Vagina (tissue), 2 donors: Measurements from ENCODE around the gene STX1B. TPM values are rescaled to one million over a fixed set of nuclear protein-coding genes. Genes with fewer than 3 reads are reported as not detected.
A peak's percentile ranks its signal among the peaks of the same experiment; 100 is the strongest.

Source experiments
- DNase-seq, 2 donors: peaks; one replicate each; pipeline ENCODE4 v3.0.0-alpha.2; 2017; ENCODE audit errors: extremely low spot score in 2 of 2
- H3K27ac ChIP-seq: fragments of 200-600 bp; sonication (generic); one replicate; pipeline ENCODE4 v1.5.1; 2019
- H3K27me3 ChIP-seq: fragments of 200-600 bp; sonication (generic); one replicate; pipeline ENCODE4 v1.5.1; 2019
- H3K36me3 ChIP-seq, 2 donors: fragments of 200-600 bp; sonication (generic); one replicate each; pipeline ENCODE4 v1.5.1; 2017 to 2019
- H3K4me1 ChIP-seq: fragments of 200-600 bp; sonication (generic); one replicate; pipeline ENCODE4 v1.5.1; 2019
- H3K4me3 ChIP-seq, 2 donors: fragments of 200-600 bp; sonication (generic); 1 replicate in 1 of 2; 2 replicates in 1 of 2; pipeline ENCODE4 v1.5.1; 2016 to 2019
- H3K9me3 ChIP-seq: fragments of 200-600 bp; sonication (generic); one replicate; pipeline ENCODE4 v1.5.1; 2019
- CTCF ChIP-seq, 3 experiments: fragments of 450-650 bp in 2 of 3; fragments of 200-600 bp in 1 of 3; sonication (generic) in 1 of 3; IDR thresholded peaks; one replicate each; pipeline ENCODE4 v1.5.1; 2017 to 2019; ENCODE audit warnings: antibody characterized with exemption in 3 of 3, mild to moderate bottlenecking in 2 of 3, moderate library complexity in 2 of 3
- POLR2A ChIP-seq, 2 donors: fragments of 450-650 bp; IDR thresholded peaks; one replicate each; pipeline ENCODE4 v1.6.1; 2017; ENCODE audit warnings: antibody characterized with exemption in 2 of 2, mild to moderate bottlenecking in 2 of 2, moderate library complexity in 2 of 2
- POLR2AphosphoS5 ChIP-seq, 2 donors: sonication (generic); formaldehyde crosslinking; IDR thresholded peaks; one replicate each; pipeline ENCODE4 v1.9.0; 2017; ENCODE audit warnings: antibody characterized with exemption in 2 of 2, mild to moderate bottlenecking in 2 of 2, low read depth in 1 of 2; ENCODE audit not compliant: insufficient read depth in 1 of 2
- intact Hi-C: fragments of 100-400 bp; cut with DNase I; formaldehyde crosslinking; loops from one replicate; pipeline ENCODE4 v1.15.1; 2023
- total RNA-seq: library from RNA; depleted of rRNA; stranded (reverse); fragments of >200 nt; gene quantifications from one replicate; pipeline ENCODE4 v1.2.3, GENCODE V29; 2016

The STX1B gene
- total RNA-seq, 1 donor from 2014 or later: 4.7 TPM

GRCh38 chr16:30963925-30964511, 46.4 kb downstream of the STX1B start:
- H3K4me3 ChIP-seq: no peak overlapping the region
- H3K4me1 ChIP-seq: peaks cover 7% of the 10 kb centered on the region
- H3K9me3 ChIP-seq: no peaks in the 10 kb centered on the region
- no peak for TF ChIP-seq CTCF (IDR thresholded peaks at IDR 0.05)
- no peak for TF ChIP-seq POLR2AphosphoS5 (IDR thresholded peaks at IDR 0.05; ENCODE audit: insufficient read depth in 1 of 2, low read depth in 1 of 2)
- TF ChIP-seq POLR2A (IDR thresholded peaks at IDR 0.05): no peak
- H3K27me3 ChIP-seq: no peaks in the 10 kb centered on the region
- no peak for DNase-seq
- H3K27ac ChIP-seq: no peak overlapping the region
- intact Hi-C loops: no loop called here
- peaks cover 0 to 91% of the 10 kb centered on the region in 2 donors for H3K36me3 ChIP-seq

- H3K36me3 ChIP-seq: peaks cover 0 to 66% of the 10 kb centered on the region in 2 donors
- DNase-seq: no peak
- intact Hi-C loops: no loop called here
Measured at GRCh38 chr16:30961384-30961783, 49.1 kb downstream of the STX1B start.

GRCh38 chr16:30958175-30959079, 52.0 kb downstream of the STX1B start:
- Histone ChIP-seq H3K36me3 (peaks cover 0 to 36% of the 10 kb centered on the region in 2 donors), H3K4me1 (peaks cover 31% of the 10 kb centered on the region), H3K9me3 (no peaks in the 10 kb centered on the region), H3K27me3 (no peaks in the 10 kb centered on the region), H3K27ac (peak overlapping the region; percentile 97), H3K4me3 (peak overlapping the region; percentile 81 to 85)
- no peak for TF ChIP-seq POLR2AphosphoS5 (IDR thresholded peaks at IDR 0.05; ENCODE audit: insufficient read depth in 1 of 2, low read depth in 1 of 2)
- intact Hi-C loops: no loop called here
- no peak for DNase-seq

More at GRCh38 chr16:30961384-30961783, 49.1 kb downstream of the STX1B start:
- Histone ChIP-seq H3K27me3 (no peaks in the 10 kb centered on the region), H3K4me1 (peaks cover 21% of the 10 kb centered on the region), H3K9me3 (no peaks in the 10 kb centered on the region), H3K27ac (no peak overlapping the region), H3K4me3 (no peak overlapping the region)
- TF ChIP-seq POLR2AphosphoS5 (IDR thresholded peaks at IDR 0.05; ENCODE audit: insufficient read depth in 1 of 2, low read depth in 1 of 2): no peak
- TF ChIP-seq CTCF (IDR thresholded peaks at IDR 0.05): no peak
- no peak for TF ChIP-seq POLR2A (IDR thresholded peaks at IDR 0.05)

GRCh38 chr16:30957456-30958174, 52.8 kb downstream of the STX1B start, which contains the start of gene SETD1A:
TSS of gene SETD1A (plus strand) at chr16:30957754. CDS start at chr16:30958732, 978 bp downstream.
- Histone ChIP-seq H3K27ac (peak within 1 kb of the TSS; percentile 97), H3K9me3 (no peaks in the 10 kb centered on the region), H3K36me3 (peaks cover 0 to 28% of the 10 kb centered on the region in 2 donors), H3K4me3 (peak within 1 kb of the TSS; percentile 81 to 85), H3K4me1 (peaks cover 39% of the 10 kb centered on the region), H3K27me3 (no peaks in the 10 kb centered on the region)
- intact Hi-C loops: no loop called here
- peak in 1 of 2 donors; percentile 96 for DNase-seq
- TF ChIP-seq POLR2AphosphoS5 (IDR thresholded peaks at IDR 0.05; ENCODE audit: insufficient read depth in 1 of 2, low read depth in 1 of 2): peak; percentile 53 to 89
- TF ChIP-seq POLR2A (IDR thresholded peaks at IDR 0.05): peak in 1 of 2 donors; percentile 26
- no peak for TF ChIP-seq CTCF (IDR thresholded peaks at IDR 0.05)
